Measurements from ENCODE around the gene UVRAG. TPM values are rescaled to one million over a fixed set of nuclear protein-coding genes. Genes with fewer than 3 reads are reported as not detected.

UVRAG gene
- total and polyA plus RNA-seq, 12 donors, result 5.0 to 18.3 (median 13.4) TPM

- Histone ChIP-seq H3K9me3 (no peaks in the 10 kb centered on the region), H3K36me3 (peaks cover 0 to 9% (median 0%) of the 10 kb centered on the region in 9 donors), H3K27ac (no peak overlapping the region), H3K27me3 (no peaks in the 10 kb centered on the region), H3K4me1 (peaks cover 0 to 5% (median 0%) of the 10 kb centered on the region in 9 donors), H3K4me3 (no peak overlapping the region)
- DNase-seq, result no peak
- no peak for TF ChIP-seq CTCF (IDR thresholded peaks at IDR 0.05)
- no peak for ATAC-seq
- intact Hi-C loops (cut with DNase I), result no loop called here
- WGBS, 2 donors, result 95 to 100% methylated on average over 2 of the region's 2 CpGs
Measured at GRCh38 chr11:75784085-75784478, 30.9 kb upstream of the UVRAG start.

- DNase-seq, result no peak
- Histone ChIP-seq H3K27me3 (no peaks in the 10 kb centered on the region), H3K4me3 (no peak overlapping the region), H3K36me3 (peaks cover 0 to 9% (median 0%) of the 10 kb centered on the region in 9 donors), H3K9me3 (no peaks in the 10 kb centered on the region), H3K4me1 (peaks cover 0 to 6% (median 0%) of the 10 kb centered on the region in 9 donors), H3K27ac (no peak overlapping the region)
- WGBS, 2 donors, result 89 to 93% methylated on average over 1 of the region's 1 CpG
- intact Hi-C loops (cut with DNase I), result no loop called here
- ATAC-seq, result no peak
- TF ChIP-seq CTCF (IDR thresholded peaks at IDR 0.05), result no peak
Measured at GRCh38 chr11:75784506-75784905, 30.5 kb upstream of the UVRAG start.

GRCh38 chr11:75785187-75785586, 29.8 kb upstream of the UVRAG start:
- H3K4me1 ChIP-seq, result peaks cover 0 to 6% (median 0%) of the 10 kb centered on the region in 9 donors
- no peak overlapping the region for H3K4me3 ChIP-seq
- peaks cover 0 to 9% (median 0%) of the 10 kb centered on the region in 9 donors for H3K36me3 ChIP-seq
- intact Hi-C loops (cut with DNase I), result no loop called here
- H3K27me3 ChIP-seq, result no peaks in the 10 kb centered on the region
- H3K27ac ChIP-seq, result no peak overlapping the region
- DNase-seq (no peak), ATAC-seq (no peak)
- TF ChIP-seq CTCF (IDR thresholded peaks at IDR 0.05), result no peak
- 78% methylated on average over 4 of the region's 4 CpGs for WGBS, 2 donors
- H3K9me3 ChIP-seq, result no peaks in the 10 kb centered on the region

GRCh38 chr11:75786101-75786736, 28.8 kb upstream of the UVRAG start:
- WGBS, 2 donors, result 93 to 94% methylated on average over 8 of the region's 8 CpGs
- intact Hi-C loops (cut with DNase I), result no loop called here
- peaks cover 0 to 6% (median 0%) of the 10 kb centered on the region in 9 donors for H3K4me1 ChIP-seq
- H3K4me3 ChIP-seq, result no peak overlapping the region
- H3K27ac ChIP-seq, result no peak overlapping the region
- ATAC-seq (no peak), DNase-seq (no peak)
- no peak for TF ChIP-seq CTCF (IDR thresholded peaks at IDR 0.05)
- peaks cover 0 to 9% (median 0%) of the 10 kb centered on the region in 9 donors for H3K36me3 ChIP-seq
- no peaks in the 10 kb centered on the region for H3K27me3 ChIP-seq
- H3K9me3 ChIP-seq, result no peaks in the 10 kb centered on the region
